Measurements from ENCODE around the gene ACSM5. TPM values are rescaled to one million over a fixed set of nuclear protein-coding genes. Genes with fewer than 3 reads are reported as not detected.
"Not testable (repeated sequence)": the region's sequence is repeated elsewhere in the genome, so short reads cannot be mapped to it uniquely, and the experiment has no call there.

Gene ACSM5
- total and polyA plus RNA-seq, 2 of the 8 experiments (the other 6 are each of a cell fraction or from before 2014, with no cell fraction given), result not detected

- H4K5ac ChIP-seq (ENCODE audit: insufficient read length, low read depth, low read length); POLR2A ChIA-PET (ENCODE audit: partially characterized antibody); H2BK20ac ChIP-seq (ENCODE audit: low read length); H2BK15ac ChIP-seq (ENCODE audit: low read length); H3K4me1 ChIP-seq (replicated peaks in 1 of 4; ENCODE audit: control insufficient read depth in 3 of 4, insufficient read depth in 4 of 4, low read length in 3 of 4); H2AK5ac ChIP-seq (ENCODE audit: low read depth, low read length); H2BK12ac ChIP-seq (ENCODE audit: low read depth, low read length); H3K79me2 ChIP-seq (ENCODE audit: control insufficient read depth in 1 of 2, insufficient read depth in 2 of 2, low read length in 2 of 2); H3K14ac ChIP-seq (ENCODE audit: insufficient read length); H2BK120ac ChIP-seq (replicated peaks; ENCODE audit: low read depth, low read length); H3K9ac ChIP-seq (replicated peaks in 1 of 4; ENCODE audit: extremely low read depth in 1 of 4, low read depth in 3 of 4, low read length in 3 of 4); FAIRE-seq; H3K79me1 ChIP-seq (ENCODE audit: low read depth, low read length); H3K23me2 ChIP-seq (ENCODE audit: low read depth, low read length); H2BK5ac ChIP-seq (ENCODE audit: low read depth, low read length); H4K8ac ChIP-seq (ENCODE audit: extremely low read depth, insufficient read depth, low read length); H3K4me3 ChIP-seq (ENCODE audit: extremely low read depth in 1 of 4, insufficient read depth in 2 of 4, low read depth in 3 of 4, low read length in 4 of 4); H3K27me3 ChIP-seq (replicated peaks in 1 of 4; ENCODE audit: control insufficient read depth in 3 of 4, extremely low read depth in 1 of 4, insufficient read depth in 3 of 4, low read length in 3 of 4); H3K18ac ChIP-seq (ENCODE audit: extremely low read depth, low read length); H3K36me3 ChIP-seq (ENCODE audit: control insufficient read depth in 2 of 4, insufficient read depth in 4 of 4, low read length in 3 of 4); H3K9me3 ChIP-seq (ENCODE audit: insufficient read depth in 2 of 2, low read depth in 1 of 2, low read length in 1 of 2); H3K27ac ChIP-seq (ENCODE audit: low read depth, low read length); H3K23ac ChIP-seq (ENCODE audit: insufficient read length); H4K91ac ChIP-seq (replicated peaks; ENCODE audit: insufficient read length, low read length); H3K4ac ChIP-seq (replicated peaks; ENCODE audit: insufficient read length, low read depth, low read length); DNase-seq (ENCODE audit: low read depth in 1 of 2, low spot score in 2 of 2); H2AFZ ChIP-seq (ENCODE audit: low read length); H3K56ac ChIP-seq (replicated peaks; ENCODE audit: insufficient read length, low read depth, low read length); H3K4me2 ChIP-seq (ENCODE audit: insufficient read depth in 1 of 2, low read depth in 2 of 2, low read length in 2 of 2); H4K20me1 ChIP-seq (replicated peaks in 1 of 2; ENCODE audit: control insufficient read depth in 1 of 2, insufficient read depth in 2 of 2, low read length in 2 of 2): not testable (repeated sequence)
- 92% methylated on average over 2 of the region's 2 CpGs; no CpG with 5 or more reads in 1 of the 2 experiments for WGBS, 2 experiments (ENCODE audit: extremely low coverage in 1 of 2, insufficient coverage in 1 of 2, insufficient read length in 1 of 2, insufficient replicate concordance in 2 of 2, low coverage in 1 of 2, low lambda C conversion rate in 2 of 2, missing lambda C conversion rate in 1 of 2)
- CTCF ChIA-PET (ENCODE audit: partially characterized antibody), result interaction anchor here (1.0 kb wide), 1 partner anchor 514 kb away, joined by 3 read pairs; no protein-coding TSS in a partner anchor
These were observed 12.4 kb downstream of the ACSM5 start for GRCh38 chr16:20421748-20422147.

- H3K79me1 ChIP-seq (ENCODE audit: low read depth, low read length); H3K23ac ChIP-seq (ENCODE audit: insufficient read length); H3K9me3 ChIP-seq (ENCODE audit: insufficient read depth in 2 of 2, low read depth in 1 of 2, low read length in 1 of 2); H2BK5ac ChIP-seq (ENCODE audit: low read depth, low read length); H3K4me2 ChIP-seq (ENCODE audit: insufficient read depth in 1 of 2, low read depth in 2 of 2, low read length in 2 of 2); H3K18ac ChIP-seq (ENCODE audit: extremely low read depth, low read length); H3K4ac ChIP-seq (replicated peaks; ENCODE audit: insufficient read length, low read depth, low read length); H2BK12ac ChIP-seq (ENCODE audit: low read depth, low read length); H3K27me3 ChIP-seq (replicated peaks in 1 of 4; ENCODE audit: control insufficient read depth in 3 of 4, extremely low read depth in 1 of 4, insufficient read depth in 3 of 4, low read length in 3 of 4); H2AK5ac ChIP-seq (ENCODE audit: low read depth, low read length); H2BK120ac ChIP-seq (replicated peaks; ENCODE audit: low read depth, low read length); DNase-seq (ENCODE audit: low read depth in 1 of 2, low spot score in 2 of 2); H3K4me1 ChIP-seq (replicated peaks in 1 of 4; ENCODE audit: control insufficient read depth in 3 of 4, insufficient read depth in 4 of 4, low read length in 3 of 4); FAIRE-seq; H3K36me3 ChIP-seq (ENCODE audit: control insufficient read depth in 2 of 4, insufficient read depth in 4 of 4, low read length in 3 of 4); H4K5ac ChIP-seq (ENCODE audit: insufficient read length, low read depth, low read length); H3K4me3 ChIP-seq (ENCODE audit: extremely low read depth in 1 of 4, insufficient read depth in 2 of 4, low read depth in 3 of 4, low read length in 4 of 4); H3K27ac ChIP-seq (ENCODE audit: low read depth, low read length); H2BK15ac ChIP-seq (ENCODE audit: low read length); H4K20me1 ChIP-seq (replicated peaks in 1 of 2; ENCODE audit: control insufficient read depth in 1 of 2, insufficient read depth in 2 of 2, low read length in 2 of 2); H2BK20ac ChIP-seq (ENCODE audit: low read length); H4K91ac ChIP-seq (replicated peaks; ENCODE audit: insufficient read length, low read length); H3K56ac ChIP-seq (replicated peaks; ENCODE audit: insufficient read length, low read depth, low read length); H3K9ac ChIP-seq (replicated peaks in 1 of 4; ENCODE audit: extremely low read depth in 1 of 4, low read depth in 3 of 4, low read length in 3 of 4); H2AFZ ChIP-seq (ENCODE audit: low read length); H3K79me2 ChIP-seq (ENCODE audit: control insufficient read depth in 1 of 2, insufficient read depth in 2 of 2, low read length in 2 of 2); H4K8ac ChIP-seq (ENCODE audit: extremely low read depth, insufficient read depth, low read length); H3K14ac ChIP-seq (ENCODE audit: insufficient read length); POLR2A ChIA-PET (ENCODE audit: partially characterized antibody); CTCF ChIA-PET (ENCODE audit: partially characterized antibody); H3K23me2 ChIP-seq (ENCODE audit: low read depth, low read length): not testable (repeated sequence)
- 93% methylated on average over 5 of the region's 5 CpGs; no CpG with 5 or more reads in 1 of the 2 experiments for WGBS, 2 experiments (ENCODE audit: extremely low coverage in 1 of 2, insufficient coverage in 1 of 2, insufficient read length in 1 of 2, insufficient replicate concordance in 2 of 2, low coverage in 1 of 2, low lambda C conversion rate in 2 of 2, missing lambda C conversion rate in 1 of 2)
These were observed 14.4 kb downstream of the ACSM5 start for GRCh38 chr16:20423772-20424128.
